ENCODE data around the gene GPR62. TPM values are rescaled to one million over a fixed set of nuclear protein-coding genes. Genes with fewer than 3 reads are reported as not detected.

GPR62 gene
- total RNA-seq, 2 experiments from 2014 or later, result not detected

DNA sequence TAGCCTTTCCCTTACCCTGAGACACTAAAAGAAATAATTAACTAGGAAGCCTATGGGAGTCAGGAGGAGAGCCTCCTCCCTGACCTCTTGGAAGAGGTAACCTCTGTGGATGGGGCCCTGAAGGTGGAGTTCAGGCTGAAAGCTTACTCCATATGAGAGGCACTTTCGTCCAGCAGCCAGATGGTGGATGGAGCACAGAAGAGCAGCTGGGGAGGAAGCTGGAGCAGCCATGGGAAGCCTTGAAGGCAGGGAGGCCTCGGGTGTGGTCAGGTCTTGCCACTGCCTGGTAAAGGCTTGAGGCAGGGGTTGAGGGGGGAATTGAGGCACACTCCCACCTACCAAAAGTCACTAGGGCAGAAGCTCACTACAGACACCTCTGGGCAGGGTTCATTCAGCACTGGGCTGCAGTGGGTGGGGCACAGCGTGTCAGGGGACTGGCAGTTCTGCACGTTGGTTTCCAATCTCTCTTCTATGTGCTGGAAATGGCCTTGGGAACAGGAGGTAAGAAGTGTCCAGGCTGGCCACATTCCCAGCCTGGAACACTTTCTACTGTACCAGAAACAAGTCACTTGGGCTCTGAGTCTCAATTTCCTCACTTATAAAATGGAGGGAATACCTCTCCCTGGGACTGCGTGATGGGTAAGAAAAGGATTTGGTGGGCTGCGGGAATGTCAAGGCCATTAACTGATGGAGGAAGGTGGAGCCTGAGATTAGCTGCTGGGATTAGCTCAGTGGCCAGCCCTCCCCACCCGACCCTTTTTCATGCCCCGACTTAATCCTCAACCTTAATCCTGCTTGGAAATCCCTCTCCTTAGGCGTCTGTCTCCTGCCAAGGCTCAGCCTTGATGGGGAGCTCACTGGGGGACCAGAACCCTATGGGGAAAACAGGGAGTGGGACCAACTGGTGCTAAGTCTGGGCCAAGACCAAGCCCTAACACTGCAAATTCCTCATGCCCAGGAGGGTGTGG, 6.7 kb downstream of the GPR62 start:
- no peak for DNase-seq
- Mint-ChIP-seq H3K4me1 (peaks cover 7% of the 10 kb centered on the region), H3K27ac (no peak overlapping the region), H3K4me3 (no peak overlapping the region), H3K36me3 (ENCODE audit: low read depth) (no peaks in the 10 kb centered on the region), H3K27me3 (peaks cover 7% of the 10 kb centered on the region), H3K9me3 (no peaks in the 10 kb centered on the region)
- ChIA-PET CTCF (interaction anchor here (0.6 to 7.0 kb wide), 8 partner anchors 9 to 793 kb away, joined by 3 to 43 read pairs (median 4); partner anchors contain the start of genes ABHD14A, ABHD14B and RRP9), POLR2A (no interaction called here)

DNA sequence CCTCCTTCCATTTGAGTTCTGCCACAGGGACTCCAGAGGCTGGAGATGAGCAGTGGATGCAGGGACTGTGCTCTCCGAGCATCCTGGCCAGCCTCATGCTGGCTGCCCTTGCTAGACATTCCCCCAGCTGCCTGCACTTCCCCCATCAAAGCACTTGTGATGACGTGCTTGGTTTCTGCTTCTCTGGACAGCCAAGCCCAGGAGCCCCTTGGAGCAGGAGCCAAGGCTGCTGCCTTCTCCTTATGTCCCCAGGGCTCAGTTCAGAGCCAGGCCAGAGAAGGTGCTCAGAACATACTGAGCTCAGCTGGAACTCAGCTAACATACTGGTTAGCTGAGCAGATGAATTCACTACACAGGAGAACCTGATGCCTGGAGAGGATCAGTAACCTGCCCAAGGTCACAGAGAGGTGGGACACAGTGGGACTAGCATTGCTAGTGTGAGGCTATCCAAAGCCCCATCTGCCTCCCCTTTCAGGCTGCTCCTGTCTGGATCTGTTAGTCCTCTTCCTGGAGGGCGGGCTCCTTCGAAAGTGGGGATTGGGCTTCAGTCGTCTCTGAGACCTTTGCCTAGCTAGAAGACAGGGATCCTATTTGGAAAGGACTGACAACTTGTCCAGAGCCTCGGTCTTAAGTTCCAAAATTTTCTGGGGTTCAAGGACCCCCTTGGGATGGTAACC, 7.8 kb downstream of the GPR62 start:
- CTCF ChIA-PET, result interaction anchor here (0.5 to 7.0 kb wide), 10 partner anchors 10 to 95 kb away, joined by 3 to 43 read pairs (median 4); partner anchors contain the start of genes ABHD14A, ABHD14B and RRP9
- Mint-ChIP-seq H3K36me3 (ENCODE audit: low read depth) (no peaks in the 10 kb centered on the region), H3K9me3 (no peaks in the 10 kb centered on the region), H3K27me3 (peaks cover 5% of the 10 kb centered on the region), H3K27ac (no peak overlapping the region), H3K4me3 (no peak overlapping the region), H3K4me1 (peaks cover 6% of the 10 kb centered on the region)
- POLR2A ChIA-PET, result no interaction called here
- no peak for DNase-seq

DNA sequence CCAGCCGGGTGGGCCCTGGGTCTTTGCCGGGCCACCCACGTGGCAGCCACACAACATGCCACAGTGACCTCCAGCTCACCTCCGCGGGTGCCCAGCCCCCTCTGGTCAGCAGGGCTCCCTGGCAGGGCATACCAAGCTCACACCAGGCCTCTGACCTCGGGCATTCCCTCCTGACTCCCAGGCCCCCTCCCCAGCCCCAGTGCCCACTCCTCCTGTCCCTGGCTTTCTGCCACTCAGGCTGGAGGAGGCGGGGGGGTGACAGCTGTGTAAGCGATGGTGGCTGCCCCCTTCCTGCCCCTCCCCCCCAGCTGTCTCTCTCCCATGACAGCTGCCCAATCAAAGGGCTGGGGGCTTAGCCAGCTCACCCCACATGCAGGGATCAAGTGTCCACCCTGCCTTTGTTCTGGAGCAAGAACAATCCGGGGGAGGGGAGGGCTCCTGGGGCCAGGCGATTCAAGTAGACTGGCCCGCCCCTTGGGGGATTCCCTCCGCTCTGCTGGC, 8.8 kb downstream of the GPR62 start:
- peaks cover 13% of the 10 kb centered on the region for H3K4me1 Mint-ChIP-seq
- H3K36me3 Mint-ChIP-seq (ENCODE audit: low read depth), result no peaks in the 10 kb centered on the region
- POLR2A ChIA-PET, result no interaction called here
- H3K27me3 Mint-ChIP-seq, result peaks cover 5% of the 10 kb centered on the region
- H3K27ac Mint-ChIP-seq, result no peak overlapping the region
- no peak overlapping the region for H3K4me3 Mint-ChIP-seq
- no peak for DNase-seq
- CTCF ChIA-PET, result interaction anchor here (1.1 to 7.0 kb wide), 6 partner anchors 10 to 94 kb away, joined by 3 to 43 read pairs (median 4); partner anchors contain the start of genes ABHD14A, ABHD14B and RRP9
- no peaks in the 10 kb centered on the region for H3K9me3 Mint-ChIP-seq

DNA sequence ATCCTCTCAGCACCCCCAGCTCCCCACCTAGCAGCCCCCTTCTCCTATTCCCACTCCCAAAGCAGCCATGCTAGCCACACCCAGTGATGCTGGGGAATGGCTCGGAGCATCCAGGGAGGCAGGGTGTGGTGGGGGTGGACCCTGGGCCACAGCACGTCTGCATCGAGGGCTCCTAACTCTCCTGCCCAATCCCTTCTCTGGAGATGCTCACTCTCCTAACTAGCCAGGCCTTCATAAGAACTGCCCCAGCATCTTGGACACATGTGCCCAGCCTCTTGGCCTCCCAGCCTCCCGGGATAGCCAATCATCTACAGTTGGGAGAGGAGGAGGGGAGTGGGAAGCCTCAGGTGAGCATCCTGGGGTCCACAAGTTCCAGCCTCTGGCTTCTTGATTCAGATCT, 9.3 kb downstream of the GPR62 start:
- H3K4me3 Mint-ChIP-seq, result no peak overlapping the region
- POLR2A ChIA-PET, result no interaction called here
- H3K27me3 Mint-ChIP-seq, result peaks cover 5% of the 10 kb centered on the region
- no peak for DNase-seq
- no peak overlapping the region for H3K27ac Mint-ChIP-seq
- no peaks in the 10 kb centered on the region for H3K36me3 Mint-ChIP-seq (ENCODE audit: low read depth)
- peaks cover 14% of the 10 kb centered on the region for H3K4me1 Mint-ChIP-seq
- no peaks in the 10 kb centered on the region for H3K9me3 Mint-ChIP-seq
- CTCF ChIA-PET, result interaction anchor here (1.1 to 7.0 kb wide), 5 partner anchors 9 to 94 kb away, joined by 3 to 43 read pairs (median 3); partner anchors contain the start of genes ABHD14A, ABHD14B and RRP9

DNA sequence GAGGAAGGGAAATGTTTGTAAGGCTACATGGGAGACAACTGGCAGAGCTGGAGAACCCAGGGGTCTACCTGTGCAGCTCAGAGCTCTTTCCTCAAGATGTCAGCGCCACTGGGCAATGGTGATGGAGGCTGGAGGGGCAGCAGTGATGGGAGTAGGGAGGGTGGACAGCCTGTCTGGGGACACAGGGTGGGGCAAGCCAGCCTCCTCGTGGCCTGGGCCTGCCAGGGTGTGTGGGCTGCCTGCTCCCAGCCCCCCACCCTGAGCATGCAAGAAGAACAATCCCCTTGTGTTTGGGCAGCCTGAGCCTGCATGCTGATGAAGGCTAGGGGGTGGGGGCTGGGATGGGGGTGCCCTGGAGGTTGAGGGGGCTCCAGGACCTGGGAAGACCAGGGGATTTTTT, 10.8 kb downstream of the GPR62 start:
- H3K27me3 Mint-ChIP-seq, result peaks cover 5% of the 10 kb centered on the region
- H3K9me3 Mint-ChIP-seq, result no peaks in the 10 kb centered on the region
- no peak for DNase-seq
- peak overlapping the region; percentile 80 for H3K4me3 Mint-ChIP-seq
- peak overlapping the region; percentile 57 for H3K27ac Mint-ChIP-seq
- no peaks in the 10 kb centered on the region for H3K36me3 Mint-ChIP-seq (ENCODE audit: low read depth)
- CTCF ChIA-PET, result interaction anchor here (0.6 to 1.4 kb wide), 4 partner anchors 8 to 490 kb away, joined by 3 to 5 read pairs (median 4); partner anchors contain the start of genes ABHD14B and RRP9
- H3K4me1 Mint-ChIP-seq, result peaks cover 16% of the 10 kb centered on the region
- POLR2A ChIA-PET, result no interaction called here

DNA sequence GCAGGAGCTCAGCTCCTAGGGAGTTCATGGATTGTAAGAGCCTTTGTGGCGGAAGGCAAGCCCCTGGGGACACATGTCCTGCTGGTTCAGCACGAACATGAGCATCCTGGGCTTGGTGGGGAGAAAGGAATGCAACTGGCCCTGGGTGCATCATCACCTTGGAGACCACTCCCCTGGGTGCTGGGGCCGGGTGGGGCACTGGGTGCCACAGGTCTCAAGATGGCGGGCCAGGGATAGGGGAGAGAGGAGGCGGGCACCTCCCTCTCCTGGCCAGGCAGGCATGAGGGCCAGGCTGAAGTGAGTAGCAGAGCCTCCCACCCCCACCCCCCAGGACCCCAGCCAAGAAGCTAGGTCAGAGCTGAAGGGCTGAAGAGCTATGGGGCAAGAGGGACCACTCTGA, 11.3 kb downstream of the GPR62 start:
- peak overlapping the region; percentile 80 for H3K4me3 Mint-ChIP-seq
- peaks cover 5% of the 10 kb centered on the region for H3K27me3 Mint-ChIP-seq
- H3K27ac Mint-ChIP-seq, result peak overlapping the region; percentile 19
- no peaks in the 10 kb centered on the region for H3K36me3 Mint-ChIP-seq (ENCODE audit: low read depth)
- H3K9me3 Mint-ChIP-seq, result no peaks in the 10 kb centered on the region
- H3K4me1 Mint-ChIP-seq, result peaks cover 18% of the 10 kb centered on the region
- ChIA-PET POLR2A (no interaction called here), CTCF (interaction anchor here (0.6 to 1.4 kb wide), 4 partner anchors 7 to 491 kb away, joined by 3 to 5 read pairs (median 4); partner anchors contain the start of genes ABHD14B, GPR62 and RRP9)
- DNase-seq, result no peak

DNA sequence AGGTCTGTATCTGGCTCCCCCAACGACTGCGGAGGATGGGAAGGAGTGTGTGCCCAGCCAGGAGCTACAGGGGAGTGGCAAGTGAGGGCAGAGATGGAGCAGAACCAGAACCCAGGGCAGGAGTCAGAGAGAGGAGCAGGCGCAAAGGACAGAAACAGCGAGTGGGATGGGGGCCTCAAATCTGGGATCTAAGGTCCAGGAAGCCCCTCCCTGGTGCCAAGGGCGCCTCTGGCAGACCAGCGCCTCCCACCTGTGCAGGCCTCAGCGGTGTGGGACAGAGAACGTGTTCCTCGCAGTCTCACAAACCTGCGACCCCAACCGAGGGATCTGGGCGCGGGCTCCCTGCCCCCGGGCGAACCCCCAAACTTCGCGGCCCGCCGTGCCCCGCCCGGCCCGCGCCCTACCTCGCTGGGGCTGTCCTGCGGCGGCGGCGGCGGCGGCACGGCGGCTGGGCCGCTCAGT, 11.8 kb downstream of the GPR62 start:
- H3K36me3 Mint-ChIP-seq (ENCODE audit: low read depth), result no peaks in the 10 kb centered on the region
- ChIA-PET POLR2A (no interaction called here), CTCF (interaction anchor here (0.6 to 1.4 kb wide), 3 partner anchors 12 to 491 kb away, joined by 3 to 4 read pairs (median 3); partner anchors contain the start of genes GPR62 and RRP9)
- DNase-seq, result no peak
- peak overlapping the region; percentile 19 for H3K27ac Mint-ChIP-seq
- peaks cover 3% of the 10 kb centered on the region for H3K27me3 Mint-ChIP-seq
- H3K9me3 Mint-ChIP-seq, result no peaks in the 10 kb centered on the region
- peak overlapping the region; percentile 80 for H3K4me3 Mint-ChIP-seq
- peaks cover 18% of the 10 kb centered on the region for H3K4me1 Mint-ChIP-seq

DNA sequence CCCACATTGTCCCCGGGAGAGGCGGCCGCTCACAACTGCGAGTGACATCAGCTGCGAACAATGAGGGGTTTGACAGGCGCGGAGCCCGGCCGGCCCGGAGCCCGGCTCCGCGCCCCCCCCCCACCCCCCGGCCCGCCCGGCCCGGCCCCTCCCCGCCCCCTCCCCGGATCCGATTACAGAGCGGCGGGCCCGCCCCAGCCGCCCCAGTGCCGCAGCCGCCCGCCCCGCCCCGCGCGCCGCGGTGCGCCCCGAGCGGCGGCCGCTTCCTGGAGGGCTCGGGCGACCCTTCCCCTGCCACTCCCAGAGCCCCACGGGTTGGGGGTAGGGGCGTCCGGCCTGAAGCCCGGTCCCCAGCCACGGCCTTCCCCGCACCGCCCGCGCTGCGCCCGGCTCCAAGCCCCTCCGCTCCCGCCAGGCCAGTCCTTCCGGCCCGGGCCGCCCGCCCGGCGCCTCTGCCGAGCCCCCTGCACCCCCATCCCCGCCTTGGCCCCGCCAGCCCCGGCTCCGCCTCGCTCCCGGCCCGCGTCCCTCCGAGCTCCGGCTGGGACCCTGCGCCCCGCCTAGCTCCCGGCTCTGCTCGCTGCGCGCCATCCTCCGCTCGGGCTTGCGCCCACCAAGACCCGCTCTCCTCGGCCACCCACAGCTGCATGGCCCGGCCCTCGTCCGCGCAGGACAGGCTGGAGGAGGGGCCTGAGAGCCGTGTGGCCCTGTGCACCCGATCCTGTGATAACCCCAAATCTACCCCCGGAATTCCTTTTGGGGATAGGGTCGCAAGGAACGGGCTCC, 12.4 kb downstream of the GPR62 start, which contains the start of gene PCBP4:
PCBP4 (minus strand) TSS at position 71 of the 786 bp plus-strand sequence. CDS start 6,214 bp downstream, outside the sequence.
- ChIA-PET CTCF (interaction anchor here (1.0 to 1.4 kb wide), 2 partner anchors 13 to 26 kb away, joined by 3 to 4 read pairs; partner anchors contain the start of genes GPR62 and RRP9), POLR2A (no interaction called here)
- peak; percentile 32 for DNase-seq
- Mint-ChIP-seq H3K4me3 (peak within 1 kb of the TSS; percentile 81), H3K27ac (peak within 1 kb of the TSS; percentile 85), H3K36me3 (ENCODE audit: low read depth) (no peaks in the 10 kb centered on the region), H3K27me3 (peaks cover 2% of the 10 kb centered on the region), H3K9me3 (no peaks in the 10 kb centered on the region), H3K4me1 (peaks cover 20% of the 10 kb centered on the region)

DNA sequence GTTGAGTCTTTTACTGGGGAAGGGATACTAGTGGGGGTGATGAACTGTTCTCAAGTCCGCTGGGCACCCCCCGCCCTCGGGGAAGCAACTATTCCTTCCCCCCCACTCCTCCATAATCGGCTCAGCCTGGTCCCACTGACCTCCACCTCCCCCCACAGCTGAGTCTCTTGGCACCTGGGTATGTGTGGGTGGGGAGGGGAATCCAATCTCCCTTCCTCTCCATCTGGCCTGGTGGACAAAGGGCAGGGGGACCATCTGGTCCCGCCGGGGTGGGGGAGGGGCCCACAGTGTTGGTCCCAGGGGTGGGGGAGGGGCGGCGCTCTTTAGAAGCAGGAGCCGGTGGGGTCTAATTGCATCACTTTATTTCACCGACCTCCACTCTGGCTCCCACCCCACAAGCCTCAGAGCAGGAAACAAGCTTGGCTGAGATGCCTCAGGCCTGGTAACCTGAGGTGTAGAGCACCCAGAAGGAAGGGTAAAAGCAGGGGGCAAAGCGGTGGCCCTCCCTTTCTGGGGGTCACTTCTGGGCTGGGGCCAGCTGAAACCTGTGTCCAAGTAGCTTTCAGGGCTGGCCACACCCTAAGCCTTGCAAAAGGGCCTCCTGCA, 13.1 kb downstream of the GPR62 start:
- H3K4me3 Mint-ChIP-seq, result peak overlapping the region; percentile 81
- no peak for DNase-seq
- ChIA-PET CTCF (interaction anchor here (1.5 to 1.9 kb wide), 2 partner anchors 26 to 27 kb away, joined by 6 to 8 read pairs; partner anchors contain the start of genes PARP3 and RRP9), POLR2A (interaction anchor here (0.6 kb wide), 1 partner anchor 541 kb away, joined by 4 read pairs; no protein-coding TSS in a partner anchor)
- H3K4me1 Mint-ChIP-seq, result peaks cover 20% of the 10 kb centered on the region
- H3K36me3 Mint-ChIP-seq (ENCODE audit: low read depth), result no peaks in the 10 kb centered on the region
- peak overlapping the region; percentile 85 for H3K27ac Mint-ChIP-seq
- H3K27me3 Mint-ChIP-seq, result no peaks in the 10 kb centered on the region
- no peaks in the 10 kb centered on the region for H3K9me3 Mint-ChIP-seq

DNA sequence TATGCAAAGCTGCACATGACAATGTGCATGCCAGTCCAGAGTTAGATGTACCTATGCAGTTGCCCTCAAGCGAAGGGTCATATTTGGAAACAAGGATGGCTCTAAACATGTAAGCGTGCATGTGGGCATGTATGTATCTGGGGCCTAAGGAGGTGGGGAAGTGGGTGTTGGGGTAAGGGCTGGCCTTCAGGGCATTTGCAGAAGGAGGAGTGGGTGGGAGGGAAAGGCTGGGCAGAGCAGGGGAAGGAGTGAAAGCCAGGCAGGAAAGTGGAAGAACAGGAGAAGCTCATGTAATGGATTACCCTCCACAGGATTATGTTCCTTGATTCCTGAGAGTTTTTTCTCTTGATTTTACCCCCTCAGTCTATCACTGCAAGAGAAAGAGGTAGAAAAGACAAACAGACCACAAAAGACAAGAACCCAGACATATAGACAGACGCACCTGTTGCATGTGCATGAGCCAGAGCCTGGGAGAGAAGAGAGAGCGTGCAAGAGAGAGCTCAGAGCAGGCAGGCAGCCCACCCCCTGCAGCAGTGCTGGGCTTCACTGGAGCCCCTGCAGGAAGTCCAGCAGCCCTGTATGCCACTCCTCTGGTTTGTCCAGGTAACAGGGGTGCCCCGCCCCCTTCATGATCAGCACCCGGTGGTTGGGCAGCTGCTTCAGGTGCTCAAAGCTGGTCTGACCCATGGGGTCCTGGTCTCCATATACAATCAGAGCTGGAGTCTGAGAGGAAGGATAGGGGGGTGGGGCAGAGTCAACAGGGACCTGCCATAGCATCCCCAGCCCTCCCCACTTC, 13.9 kb downstream of the GPR62 start:
- ChIA-PET POLR2A (no interaction called here), CTCF (interaction anchor here (1.0 to 1.9 kb wide), 5 partner anchors 13 to 467 kb away, joined by 3 to 8 read pairs (median 6); partner anchors contain the start of genes PARP3 and RRP9)
- peaks cover 24% of the 10 kb centered on the region for H3K4me1 Mint-ChIP-seq
- H3K4me3 Mint-ChIP-seq, result peak overlapping the region; percentile 39
- H3K9me3 Mint-ChIP-seq, result no peaks in the 10 kb centered on the region
- H3K36me3 Mint-ChIP-seq (ENCODE audit: low read depth), result no peaks in the 10 kb centered on the region
- no peaks in the 10 kb centered on the region for H3K27me3 Mint-ChIP-seq
- peak overlapping the region; percentile 17 for H3K27ac Mint-ChIP-seq
- DNase-seq, result no peak

DNA sequence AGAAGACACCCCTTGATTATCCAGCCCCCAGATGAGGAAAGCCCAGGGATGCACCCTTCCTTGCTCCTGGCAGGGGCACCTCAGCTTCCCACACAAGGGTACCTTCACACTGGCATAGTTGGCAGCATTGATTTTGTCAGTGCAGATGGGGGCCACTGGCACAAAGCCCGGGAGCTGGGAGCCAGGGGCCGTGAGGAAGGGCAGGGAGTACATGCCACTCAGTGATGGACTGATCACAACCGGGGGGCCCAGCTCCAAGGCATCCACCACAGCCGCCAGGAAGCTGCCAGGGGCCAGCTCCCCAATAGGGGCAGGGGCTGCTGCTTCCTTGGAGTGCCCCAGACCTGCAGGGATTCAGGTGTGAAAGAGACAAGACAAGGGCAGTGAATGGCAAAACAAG, 14.7 kb downstream of the GPR62 start:
- H3K4me3 Mint-ChIP-seq, result no peak overlapping the region
- DNase-seq, result no peak
- POLR2A ChIA-PET, result no interaction called here
- no peaks in the 10 kb centered on the region for H3K27me3 Mint-ChIP-seq
- peaks cover 31% of the 10 kb centered on the region for H3K4me1 Mint-ChIP-seq
- no peaks in the 10 kb centered on the region for H3K9me3 Mint-ChIP-seq
- H3K36me3 Mint-ChIP-seq (ENCODE audit: low read depth), result no peaks in the 10 kb centered on the region
- CTCF ChIA-PET, result interaction anchor here (1.0 to 1.9 kb wide), 7 partner anchors 10 to 468 kb away, joined by 3 to 8 read pairs (median 5); partner anchors contain the start of genes PARP3 and RRP9
- H3K27ac Mint-ChIP-seq, result no peak overlapping the region

Measured in activated CD4-positive, alpha-beta T cell treated with anti-CD3 and anti-CD28 coated beads, Interleukin-2, amount 10 ng/mL, durations not matched to agents 7 days and 5 days (primary cell).